K562 (cell line): Measurements from ENCODE around the gene SMYD1. TPM values are rescaled to one million over a fixed set of nuclear protein-coding genes. Genes with fewer than 3 reads are reported as not detected.
A peak's percentile ranks its signal among the peaks of the same experiment; 100 is the strongest.

Experiments
- BMI1 ChIP-seq: fragments of 150-350 bp; IDR thresholded peaks from 2 replicates; pipeline ENCODE4 v1.6.1; 2014; ENCODE audit warnings: low read length
- CBX3 ChIP-seq, 2 experiments: IDR thresholded peaks; 1 replicate in 1 of 2; 2 replicates in 1 of 2; pipeline ENCODE4 v1.6.1; 2012; ENCODE audit warnings: inconsistent platforms in 2 of 2, low read length in 2 of 2, borderline replicate concordance in 1 of 2, control low read depth in 1 of 2
- CBX8 ChIP-seq: fragments of 200-600 bp; sonication (generic); IDR thresholded peaks from 2 replicates; pipeline ENCODE4 v1.6.1; 2012; ENCODE audit warnings: borderline replicate concordance, mixed run types, low read depth, mild to moderate bottlenecking, moderate library complexity, mixed read lengths, low read length, control low read depth, inconsistent platforms; ENCODE audit not compliant: poor library complexity, severe bottlenecking; ENCODE audit errors: extremely low read depth
- CREM ChIP-seq: IDR thresholded peaks from 2 replicates; pipeline ENCODE4 v1.6.1; 2014; ENCODE audit warnings: antibody characterized with exemption, low read depth
- CXXC5 ChIP-seq: fragments of 250-450 bp; sonication (Bioruptor Pico); IDR thresholded peaks from 2 replicates; pipeline ENCODE4 v1.8.0; 2022; ENCODE audit warnings: inconsistent platforms, mild to moderate bottlenecking, moderate library complexity
- DACH1 ChIP-seq: fragments of 450-650 bp; IDR thresholded peaks from 2 replicates; pipeline ENCODE4 v1.6.1; 2018; ENCODE audit not compliant: partially characterized antibody
- FOXJ3 ChIP-seq: sonication (generic); formaldehyde crosslinking; IDR thresholded peaks from 2 replicates; pipeline ENCODE4 v1.4.0; 2020; ENCODE audit warnings: mild to moderate bottlenecking, missing genetic modification reagents
- FOXK1 ChIP-seq: sonication (generic); formaldehyde crosslinking; IDR thresholded peaks from 2 replicates; pipeline ENCODE4 v1.8.0; 2022; ENCODE audit warnings: missing genetic modification reagents, mild to moderate bottlenecking, borderline replicate concordance
- GTF2F1 ChIP-seq: IDR thresholded peaks from 2 replicates; pipeline ENCODE4 v1.6.1; 2011; ENCODE audit warnings: low read depth, low read length, improper control_type of control experiment
- KAT2B ChIP-seq: IDR thresholded peaks from one replicate; pipeline ENCODE4 v1.6.1; 2012; ENCODE audit warnings: low read depth, mild to moderate bottlenecking, control low read depth, inconsistent platforms, low read length, moderate library complexity
- MEF2A ChIP-seq: IDR thresholded peaks from 2 replicates; pipeline ENCODE4 v1.6.1; 2011; ENCODE audit warnings: low read depth, mild to moderate bottlenecking, low read length, moderate library complexity; ENCODE audit not compliant: control insufficient read depth
- MEIS2 ChIP-seq: fragments of 450-650 bp; IDR thresholded peaks from 2 replicates; pipeline ENCODE4 v1.6.1; 2014; ENCODE audit warnings: mild to moderate bottlenecking; ENCODE audit not compliant: partially characterized antibody
- NCOA6 ChIP-seq: fragments of 450-650 bp; IDR thresholded peaks from 2 replicates; pipeline ENCODE4 v1.6.1; 2017; ENCODE audit warnings: mild to moderate bottlenecking
- RAD21 ChIP-seq, 2 experiments: fragments of 250-450 bp in 1 of 2; fragments of 450-650 bp in 1 of 2; sonication (Bioruptor Pico) in 1 of 2; formaldehyde crosslinking in 1 of 2; IDR thresholded peaks in 1 of 2; conservative IDR thresholded peaks in 1 of 2; 2 replicates each; pipeline versions ENCODE4 v1.4.0 to v1.8.0; 2020 to 2022; ENCODE audit warnings: mild to moderate bottlenecking in 2 of 2, moderate library complexity in 1 of 2
- SMARCB1 ChIP-seq: IDR thresholded peaks from 2 replicates; pipeline ENCODE4 v1.6.1; 2011; ENCODE audit warnings: improper control_type of control experiment, low read depth; ENCODE audit not compliant: insufficient read length
- SP1 ChIP-seq: sonication (generic); formaldehyde crosslinking; IDR thresholded peaks from 2 replicates; pipeline ENCODE4 v1.8.1; 2022; ENCODE audit warnings: mild to moderate bottlenecking, missing genetic modification reagents
- SUPT5H ChIP-seq: fragments of 450-650 bp; IDR thresholded peaks from 2 replicates; pipeline ENCODE4 v1.6.1; 2016
- TAF1 ChIP-seq: IDR thresholded peaks from 2 replicates; pipeline ENCODE4 v1.6.1; 2011; ENCODE audit warnings: mild to moderate bottlenecking, low read length, moderate library complexity; ENCODE audit not compliant: insufficient read depth, control insufficient read depth, severe bottlenecking; ENCODE audit errors: extremely low read depth
- ZFP1 ChIP-seq: fragments of 450-650 bp; formaldehyde crosslinking; IDR thresholded peaks from 2 replicates; pipeline ENCODE4 v1.4.0; 2020; ENCODE audit warnings: mild to moderate bottlenecking, mixed read lengths
- ZKSCAN8 ChIP-seq: fragments of 200-800 bp; sonication (Bioruptor generic); IDR thresholded peaks from 2 replicates; pipeline ENCODE4 v1.6.1; 2016; ENCODE audit warnings: missing genetic modification characterization, missing compliant biosample characterization
- ZNF347 ChIP-seq: fragments of 450-650 bp; formaldehyde crosslinking; IDR thresholded peaks from 2 replicates; pipeline ENCODE4 v1.4.0; 2020; ENCODE audit warnings: low read depth, mild to moderate bottlenecking, moderate library complexity
- ZNF408 ChIP-seq: fragments of 250-450 bp; sonication (Bioruptor Pico); IDR thresholded peaks from 2 replicates; pipeline ENCODE4 v1.4.0; 2020; ENCODE audit warnings: low read depth, mild to moderate bottlenecking, moderate library complexity
- ZNF76 ChIP-seq: fragments of 250-450 bp; sonication (Bioruptor Pico); IDR thresholded peaks from 2 replicates; pipeline ENCODE4 v1.4.0; 2020; ENCODE audit warnings: mild to moderate bottlenecking, moderate library complexity, borderline replicate concordance
- polyA plus RNA-seq, 8 experiments: library from polyadenylated mRNA; depleted of rRNA in 4 of 8; stranded (reverse) in 5 of 8; unstranded in 3 of 8; fragments of >200 nt; fragmentation: Nextera tagmentation in 2 of 8; fragmentation: Illumina TruSeq in 1 of 8; extraction: Ambion mirVana in 2 of 8; extraction: Trizol in 1 of 8; gene quantifications; 2 replicates each; pipeline versions ENCODE4 v1.2.1 to v1.2.3, GENCODE V29; 2011 to 2014; ENCODE audit warnings: inconsistent platforms in 1 of 8, missing spikeins in 1 of 8
- total RNA-seq, 7 experiments: library from RNA; depleted of rRNA in 6 of 7; stranded (reverse); fragments of >200 nt in 6 of 7; fragmentation: Illumina TruSeq in 2 of 7; extraction: Trizol in 2 of 7; gene quantifications; 2 replicates each; pipeline versions ENCODE4 v1.2.1 to v1.2.3, GENCODE V29; 2011 to 2021; ENCODE audit warnings: low replicate concordance in 1 of 7
- TF ChIP-seq, protein P1 (sequence below): fragments of 200-400 bp; formaldehyde crosslinking; IDR thresholded peaks from 2 replicates; pipeline ENCODE4 v1.6.1; 2017; ENCODE audit warnings: mild to moderate bottlenecking, low read depth, low read length, moderate library complexity
- TF ChIP-seq, protein P2 (sequence below): sonication (generic); formaldehyde crosslinking; IDR thresholded peaks from 2 replicates; pipeline ENCODE4 v1.8.0; 2022; ENCODE audit warnings: mild to moderate bottlenecking, missing genetic modification reagents, borderline replicate concordance

The SMYD1 gene
- total and polyA plus RNA-seq, 9 of the 15 experiments (the other 6 are each of a cell fraction or from before 2014, with no cell fraction given) = not detected

DNA sequence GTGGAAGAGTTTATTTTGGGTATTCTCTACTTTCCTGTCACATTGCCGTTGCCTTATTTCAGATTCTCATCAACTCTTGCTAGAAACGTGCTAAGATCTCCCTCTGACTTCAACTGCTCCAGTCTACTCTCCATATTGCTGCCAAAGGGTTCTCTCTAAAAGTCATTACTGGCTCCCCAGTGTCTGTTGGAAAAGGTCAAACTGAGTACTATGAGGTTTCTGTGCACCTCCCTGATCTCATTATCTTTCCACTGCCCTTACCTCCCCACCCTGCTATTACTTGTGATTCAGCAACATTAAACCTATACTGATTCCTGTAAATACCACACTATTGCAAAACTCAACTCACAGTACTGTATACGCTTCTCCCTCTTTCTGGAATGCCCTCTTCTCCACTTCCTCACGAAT lies 10.2 kb upstream of the SMYD1 start (continued):
- TF ChIP-seq ZNF408 (no peak), CXXC5 (CRISPR knock-in tag) (no peak), GTF2F1 (no peak), ZKSCAN8 (CRISPR knock-in tag) (no peak), SP1 (CRISPR knock-in tag) (no peak), ZNF347 (CRISPR knock-in tag) (no peak), CBX3 (IDR thresholded peaks at IDR 0.05; ENCODE audit: borderline replicate concordance in 1 of 2, low read length in 2 of 2) (no peak), ZFP1 (CRISPR knock-in tag) (no peak), KAT2B (no peak), CREM (peak; percentile 44; the same call in 1 of the 2 replicates), FOXJ3 (no peak), SUPT5H (no peak), MEIS2 (no peak), NCOA6 (no peak), CBX8 (no peak), DACH1 (peak; percentile 50), SMARCB1 (no peak), BMI1 (no peak), TAF1 (no peak), RAD21 (CRISPR knock-in tag; conservative IDR thresholded peaks at IDR 0.05 in 1 of 2, IDR thresholded peaks at IDR 0.05 in 1 of 2) (no peak), FOXK1 (CRISPR knock-in tag) (no peak), MEF2A (no peak), ZNF76 (no peak)
- TF ChIP-seq, protein P1, sequence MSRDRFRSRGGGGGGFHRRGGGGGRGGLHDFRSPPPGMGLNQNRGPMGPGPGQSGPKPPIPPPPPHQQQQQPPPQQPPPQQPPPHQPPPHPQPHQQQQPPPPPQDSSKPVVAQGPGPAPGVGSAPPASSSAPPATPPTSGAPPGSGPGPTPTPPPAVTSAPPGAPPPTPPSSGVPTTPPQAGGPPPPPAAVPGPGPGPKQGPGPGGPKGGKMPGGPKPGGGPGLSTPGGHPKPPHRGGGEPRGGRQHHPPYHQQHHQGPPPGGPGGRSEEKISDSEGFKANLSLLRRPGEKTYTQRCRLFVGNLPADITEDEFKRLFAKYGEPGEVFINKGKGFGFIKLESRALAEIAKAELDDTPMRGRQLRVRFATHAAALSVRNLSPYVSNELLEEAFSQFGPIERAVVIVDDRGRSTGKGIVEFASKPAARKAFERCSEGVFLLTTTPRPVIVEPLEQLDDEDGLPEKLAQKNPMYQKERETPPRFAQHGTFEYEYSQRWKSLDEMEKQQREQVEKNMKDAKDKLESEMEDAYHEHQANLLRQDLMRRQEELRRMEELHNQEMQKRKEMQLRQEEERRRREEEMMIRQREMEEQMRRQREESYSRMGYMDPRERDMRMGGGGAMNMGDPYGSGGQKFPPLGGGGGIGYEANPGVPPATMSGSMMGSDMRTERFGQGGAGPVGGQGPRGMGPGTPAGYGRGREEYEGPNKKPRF = no peak
- TF ChIP-seq, protein P2, sequence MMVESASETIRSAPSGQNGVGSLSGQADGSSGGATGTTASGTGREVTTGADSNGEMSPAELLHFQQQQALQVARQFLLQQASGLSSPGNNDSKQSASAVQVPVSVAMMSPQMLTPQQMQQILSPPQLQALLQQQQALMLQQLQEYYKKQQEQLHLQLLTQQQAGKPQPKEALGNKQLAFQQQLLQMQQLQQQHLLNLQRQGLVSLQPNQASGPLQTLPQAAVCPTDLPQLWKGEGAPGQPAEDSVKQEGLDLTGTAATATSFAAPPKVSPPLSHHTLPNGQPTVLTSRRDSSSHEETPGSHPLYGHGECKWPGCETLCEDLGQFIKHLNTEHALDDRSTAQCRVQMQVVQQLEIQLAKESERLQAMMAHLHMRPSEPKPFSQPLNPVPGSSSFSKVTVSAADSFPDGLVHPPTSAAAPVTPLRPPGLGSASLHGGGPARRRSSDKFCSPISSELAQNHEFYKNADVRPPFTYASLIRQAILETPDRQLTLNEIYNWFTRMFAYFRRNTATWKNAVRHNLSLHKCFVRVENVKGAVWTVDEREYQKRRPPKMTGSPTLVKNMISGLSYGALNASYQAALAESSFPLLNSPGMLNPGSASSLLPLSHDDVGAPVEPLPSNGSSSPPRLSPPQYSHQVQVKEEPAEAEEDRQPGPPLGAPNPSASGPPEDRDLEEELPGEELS = no peak
